Mesendoderm (in vitro differentiated cells): ENCODE data around the gene MCM10.

Source experiments
- DNase-seq: peaks from one replicate; pipeline ENCODE4 v3.0.0; 2013
- H2AK5ac ChIP-seq: 2 replicates; pipeline ENCODE4 v1.6.1; 2013; ENCODE audit warnings: low read length, inconsistent platforms
- H2BK120ac ChIP-seq: 2 replicates; pipeline ENCODE4 v1.6.1; 2013; ENCODE audit warnings: low read depth, mild to moderate bottlenecking, low read length, moderate library complexity, mixed read lengths
- H2BK15ac ChIP-seq: replicated peaks from 2 replicates; pipeline ENCODE4 v1.6.1; 2013; ENCODE audit warnings: low read depth, mild to moderate bottlenecking, moderate library complexity
- H2BK5ac ChIP-seq: 2 replicates; pipeline ENCODE4 v1.6.1; 2013; ENCODE audit warnings: low read length, inconsistent platforms
- H3K18ac ChIP-seq: 2 replicates; pipeline ENCODE4 v1.6.1; 2013; ENCODE audit warnings: mild to moderate bottlenecking, low read length, mixed read lengths
- H3K23ac ChIP-seq: one replicate; pipeline ENCODE4 v1.6.1; 2013; ENCODE audit warnings: low read length
- H3K27ac ChIP-seq: 2 replicates; pipeline ENCODE4 v1.5.1; 2013; ENCODE audit warnings: low read depth, mild to moderate bottlenecking, inconsistent platforms, low read length, moderate library complexity
- H3K27me3 ChIP-seq: 2 replicates; pipeline ENCODE4 v1.6.1; 2013; ENCODE audit warnings: low read length, control low read depth, mild to moderate bottlenecking, inconsistent platforms; ENCODE audit not compliant: insufficient read depth, poor library complexity
- H3K36me3 ChIP-seq: 2 replicates; pipeline ENCODE4 v1.6.1; 2013; ENCODE audit warnings: low read length, inconsistent platforms; ENCODE audit not compliant: control insufficient read depth, insufficient read depth
- H3K4ac ChIP-seq: one replicate; pipeline ENCODE4 v1.6.1; 2013; ENCODE audit warnings: low read depth, mild to moderate bottlenecking, low read length, moderate library complexity
- H3K4me1 ChIP-seq: 2 replicates; pipeline ENCODE4 v1.6.1; 2013; ENCODE audit warnings: low read depth, low read length, inconsistent platforms; ENCODE audit not compliant: control insufficient read depth
- H3K4me2 ChIP-seq: 2 replicates; pipeline ENCODE4 v1.6.1; 2013; ENCODE audit warnings: low read length
- H3K4me3 ChIP-seq: 2 replicates; pipeline ENCODE4 v1.5.1; 2013; ENCODE audit warnings: mild to moderate bottlenecking, low read length
- H3K56ac ChIP-seq: one replicate; pipeline ENCODE4 v1.6.1; 2013; ENCODE audit warnings: low read length
- H3K79me1 ChIP-seq: 2 replicates; pipeline ENCODE4 v1.6.1; 2013; ENCODE audit warnings: low read length, inconsistent platforms
- H3K79me2 ChIP-seq: 2 replicates; pipeline ENCODE4 v1.6.1; 2013; ENCODE audit warnings: mild to moderate bottlenecking, low read length; ENCODE audit not compliant: control insufficient read depth, insufficient read depth
- H3K9ac ChIP-seq: 2 replicates; pipeline ENCODE4 v1.6.1; 2013; ENCODE audit warnings: low read length, inconsistent platforms
- H4K5ac ChIP-seq: one replicate; pipeline ENCODE4 v1.6.1; 2013; ENCODE audit warnings: low read length
- H4K8ac ChIP-seq: one replicate; pipeline ENCODE4 v1.6.1; 2013; ENCODE audit warnings: low read depth, mild to moderate bottlenecking, control low read depth, low read length, moderate library complexity
- WGBS: extraction: QIAGEN DNeasy Blood & Tissue Kit; methylation state at CpG from one replicate; pipeline ENCODE4 v1.1.7; 2013; ENCODE audit warnings: low lambda C conversion rate, missing lambda C conversion rate; ENCODE audit not compliant: insufficient coverage; ENCODE audit errors: extremely low coverage; 5-methylcytosine and 5-hydroxymethylcytosine counted together

The MCM10 gene

GRCh38 chr10:13187135-13187534 is 25.8 kb downstream of the MCM10 start:
- DNase-seq = no peak
- Histone ChIP-seq H3K79me2 (no peaks in the 10 kb centered on the region), H3K9ac (no peak overlapping the region), H3K23ac (no peak overlapping the region), H4K5ac (no peak overlapping the region), H4K8ac (no peak overlapping the region), H3K56ac (no peak overlapping the region), H2AK5ac (no peak overlapping the region), H3K18ac (no peak overlapping the region), H3K4me1 (no peaks in the 10 kb centered on the region), H3K79me1 (no peaks in the 10 kb centered on the region), H3K4me3 (no peak overlapping the region), H3K4me2 (no peak overlapping the region), H3K27ac (no peak overlapping the region), H2BK5ac (no peak overlapping the region), H2BK120ac (no peak overlapping the region), H3K36me3 (peaks cover 13% of the 10 kb centered on the region), H3K27me3 (no peaks in the 10 kb centered on the region), H3K4ac (no peak overlapping the region), H2BK15ac (no peak overlapping the region)
- WGBS = no CpG with 5 or more reads among the region's 3 CpGs

DNA sequence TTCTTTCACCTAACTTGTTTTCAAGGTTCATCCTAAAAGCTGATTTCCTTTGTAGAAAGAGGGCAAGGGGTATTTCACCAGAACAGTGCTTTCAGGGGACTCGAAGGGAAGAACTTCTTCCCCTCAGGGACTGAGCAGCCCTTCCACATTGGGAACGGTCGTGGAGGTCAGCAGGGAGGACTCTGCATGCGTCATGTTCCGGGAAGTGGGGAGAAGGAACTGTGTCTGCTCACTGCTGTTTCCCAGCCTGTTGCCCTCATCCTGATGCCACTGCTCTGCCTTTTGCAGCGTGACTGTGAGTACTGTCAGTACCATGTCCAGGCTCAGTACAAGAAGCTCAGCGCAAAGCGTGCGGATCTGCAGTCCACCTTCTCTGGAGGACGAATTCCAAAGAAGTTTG is 27.2 kb downstream of the MCM10 start:
- no peak for DNase-seq
- H2BK15ac ChIP-seq = no peak overlapping the region
- no peaks in the 10 kb centered on the region for H3K4me1 ChIP-seq
- H3K27me3 ChIP-seq = no peaks in the 10 kb centered on the region
- no peak overlapping the region for H2BK120ac ChIP-seq
- no peak overlapping the region for H3K4me3 ChIP-seq
- H3K27ac ChIP-seq = no peak overlapping the region
- H3K18ac ChIP-seq = no peak overlapping the region
- H3K36me3 ChIP-seq = peaks cover 18% of the 10 kb centered on the region
- H3K23ac ChIP-seq = no peak overlapping the region
- no peak overlapping the region for H4K5ac ChIP-seq
- H4K8ac ChIP-seq = no peak overlapping the region
- no peak overlapping the region for H3K4ac ChIP-seq
- no CpG with 5 or more reads among the region's 10 CpGs for WGBS
- no peak overlapping the region for H3K56ac ChIP-seq
- no peak overlapping the region for H2AK5ac ChIP-seq
- H3K9ac ChIP-seq = no peak overlapping the region
- peaks cover 2% of the 10 kb centered on the region for H3K79me1 ChIP-seq
- H3K79me2 ChIP-seq = no peaks in the 10 kb centered on the region
- no peak overlapping the region for H3K4me2 ChIP-seq
- no peak overlapping the region for H2BK5ac ChIP-seq

DNA sequence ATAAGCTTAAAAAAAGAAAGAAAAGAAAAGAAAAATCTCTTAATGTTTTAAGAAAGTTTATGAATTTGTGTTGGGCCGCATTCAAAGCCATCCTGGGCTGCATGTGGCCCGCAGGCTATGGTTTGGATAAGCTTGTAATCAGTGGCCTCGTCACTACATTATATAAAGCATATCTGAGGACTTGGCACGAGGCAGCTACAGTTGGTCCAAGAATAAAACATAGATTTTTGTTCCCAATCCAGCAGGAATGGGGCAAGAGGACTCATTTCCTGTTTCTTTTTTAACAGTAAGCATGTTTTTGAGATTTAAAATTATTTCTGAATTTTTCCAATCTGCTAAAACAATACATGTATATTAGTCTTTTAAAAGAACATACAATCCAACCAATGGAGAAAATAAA is 28.6 kb downstream of the MCM10 start:
- H3K36me3 ChIP-seq = peaks cover 20% of the 10 kb centered on the region
- WGBS = no CpG with 5 or more reads among the region's 4 CpGs
- no peaks in the 10 kb centered on the region for H3K79me2 ChIP-seq
- H3K4me2 ChIP-seq = no peak overlapping the region
- H3K9ac ChIP-seq = no peak overlapping the region
- H3K27ac ChIP-seq = no peak overlapping the region
- H2AK5ac ChIP-seq = no peak overlapping the region
- no peak overlapping the region for H3K23ac ChIP-seq
- H3K56ac ChIP-seq = no peak overlapping the region
- H3K18ac ChIP-seq = no peak overlapping the region
- peaks cover 2% of the 10 kb centered on the region for H3K79me1 ChIP-seq
- H2BK120ac ChIP-seq = no peak overlapping the region
- no peaks in the 10 kb centered on the region for H3K4me1 ChIP-seq
- no peak overlapping the region for H2BK15ac ChIP-seq
- no peak overlapping the region for H4K5ac ChIP-seq
- no peak overlapping the region for H2BK5ac ChIP-seq
- no peak overlapping the region for H4K8ac ChIP-seq
- H3K4me3 ChIP-seq = no peak overlapping the region
- no peak for DNase-seq
- H3K4ac ChIP-seq = no peak overlapping the region
- H3K27me3 ChIP-seq = no peaks in the 10 kb centered on the region

DNA sequence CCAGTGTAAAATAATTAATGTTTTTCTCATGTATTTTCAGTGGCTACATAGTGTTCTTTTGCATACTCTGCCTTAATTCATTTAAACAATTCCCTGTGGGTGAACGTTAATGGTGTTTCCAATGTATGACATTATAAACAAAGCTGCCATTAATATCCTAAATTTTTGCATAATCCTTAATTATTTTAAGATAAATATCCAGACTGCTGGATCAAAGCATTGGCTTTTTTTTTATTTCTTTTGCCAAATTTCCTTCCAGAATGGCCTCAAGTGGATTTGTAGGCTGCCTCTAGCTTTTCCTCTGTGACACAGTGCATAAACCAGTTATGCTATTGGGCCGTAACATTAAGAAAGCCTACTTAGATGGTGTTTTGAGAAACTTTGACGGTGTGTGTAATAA is 29.5 kb downstream of the MCM10 start:
- H3K4me2 ChIP-seq = no peak overlapping the region
- no CpG with 5 or more reads among the region's 3 CpGs for WGBS
- H2BK120ac ChIP-seq = no peak overlapping the region
- no peak overlapping the region for H2BK15ac ChIP-seq
- H3K9ac ChIP-seq = no peak overlapping the region
- H3K18ac ChIP-seq = no peak overlapping the region
- H4K8ac ChIP-seq = no peak overlapping the region
- H3K4me3 ChIP-seq = no peak overlapping the region
- H3K36me3 ChIP-seq = peaks cover 21% of the 10 kb centered on the region
- H3K56ac ChIP-seq = no peak overlapping the region
- H3K23ac ChIP-seq = no peak overlapping the region
- no peak overlapping the region for H3K4ac ChIP-seq
- H3K79me2 ChIP-seq = no peaks in the 10 kb centered on the region
- H2BK5ac ChIP-seq = no peak overlapping the region
- H3K79me1 ChIP-seq = peaks cover 2% of the 10 kb centered on the region
- H3K27me3 ChIP-seq = no peaks in the 10 kb centered on the region
- H4K5ac ChIP-seq = no peak overlapping the region
- no peak for DNase-seq
- no peak overlapping the region for H3K27ac ChIP-seq
- H2AK5ac ChIP-seq = no peak overlapping the region
- H3K4me1 ChIP-seq = no peaks in the 10 kb centered on the region

DNA sequence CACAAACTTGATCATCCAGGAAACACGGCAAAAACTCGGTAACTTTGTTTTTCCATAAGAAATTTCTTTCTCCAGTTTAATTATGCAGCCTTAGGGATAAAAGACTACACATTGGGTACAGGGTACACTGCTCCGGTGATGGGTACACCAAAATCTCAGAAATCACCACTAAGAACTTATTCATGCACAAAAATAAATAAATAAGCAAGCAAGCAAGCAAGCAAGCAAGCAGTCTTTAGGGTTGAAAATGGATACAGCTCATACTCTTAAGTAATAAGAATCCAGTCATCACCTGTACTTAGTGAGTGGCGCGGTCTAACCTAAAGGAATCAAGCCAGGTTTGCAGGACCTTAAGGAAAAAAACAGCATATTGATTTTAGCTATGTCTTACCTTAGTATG is 30.0 kb downstream of the MCM10 start:
- H4K5ac ChIP-seq = no peak overlapping the region
- H2BK5ac ChIP-seq = no peak overlapping the region
- H2AK5ac ChIP-seq = no peak overlapping the region
- H2BK120ac ChIP-seq = no peak overlapping the region
- no peak overlapping the region for H3K18ac ChIP-seq
- H3K4me3 ChIP-seq = no peak overlapping the region
- H3K27ac ChIP-seq = no peak overlapping the region
- no peaks in the 10 kb centered on the region for H3K27me3 ChIP-seq
- H3K4me2 ChIP-seq = no peak overlapping the region
- H4K8ac ChIP-seq = no peak overlapping the region
- H3K23ac ChIP-seq = no peak overlapping the region
- no peak overlapping the region for H2BK15ac ChIP-seq
- H3K36me3 ChIP-seq = peaks cover 18% of the 10 kb centered on the region
- no peak overlapping the region for H3K9ac ChIP-seq
- H3K56ac ChIP-seq = no peak overlapping the region
- peaks cover 2% of the 10 kb centered on the region for H3K79me1 ChIP-seq
- no peaks in the 10 kb centered on the region for H3K4me1 ChIP-seq
- no peak overlapping the region for H3K4ac ChIP-seq
- no CpG with 5 or more reads among the region's 5 CpGs for WGBS
- no peaks in the 10 kb centered on the region for H3K79me2 ChIP-seq
- DNase-seq = no peak

DNA sequence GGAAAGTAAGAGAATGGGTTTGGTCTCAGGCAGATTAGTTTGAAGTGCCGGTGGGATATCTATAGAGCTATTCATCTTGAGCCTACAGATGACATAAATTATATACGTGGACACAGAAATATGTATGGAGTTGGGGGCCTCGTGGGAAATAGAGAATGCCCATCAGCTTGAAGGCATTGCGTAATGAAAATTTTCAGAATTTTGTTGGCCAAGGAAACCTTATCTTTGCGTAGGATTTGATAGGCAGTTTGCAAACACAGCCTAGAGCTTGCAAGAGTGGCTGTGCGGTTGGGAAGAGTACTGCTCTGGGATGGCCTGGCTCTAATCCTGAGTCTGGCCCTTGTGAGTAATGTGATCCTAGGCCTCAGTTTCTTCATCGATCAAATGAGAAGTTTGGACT is 32.3 kb downstream of the MCM10 start:
- peaks cover 2% of the 10 kb centered on the region for H3K79me1 ChIP-seq
- H3K79me2 ChIP-seq = no peaks in the 10 kb centered on the region
- no peak overlapping the region for H2BK5ac ChIP-seq
- H2BK120ac ChIP-seq = no peak overlapping the region
- DNase-seq = no peak
- no peak overlapping the region for H3K27ac ChIP-seq
- no peak overlapping the region for H3K4me3 ChIP-seq
- no peaks in the 10 kb centered on the region for H3K27me3 ChIP-seq
- no peak overlapping the region for H3K9ac ChIP-seq
- H3K36me3 ChIP-seq = peaks cover 19% of the 10 kb centered on the region
- H3K18ac ChIP-seq = no peak overlapping the region
- no peak overlapping the region for H3K23ac ChIP-seq
- no peak overlapping the region for H3K4ac ChIP-seq
- H2AK5ac ChIP-seq = no peak overlapping the region
- H3K56ac ChIP-seq = no peak overlapping the region
- H4K5ac ChIP-seq = no peak overlapping the region
- no peaks in the 10 kb centered on the region for H3K4me1 ChIP-seq
- H2BK15ac ChIP-seq = no peak overlapping the region
- no CpG with 5 or more reads among the region's 7 CpGs for WGBS
- no peak overlapping the region for H4K8ac ChIP-seq
- H3K4me2 ChIP-seq = no peak overlapping the region
